ENCODE measurements around the gene MARCHF2.

DNA sequence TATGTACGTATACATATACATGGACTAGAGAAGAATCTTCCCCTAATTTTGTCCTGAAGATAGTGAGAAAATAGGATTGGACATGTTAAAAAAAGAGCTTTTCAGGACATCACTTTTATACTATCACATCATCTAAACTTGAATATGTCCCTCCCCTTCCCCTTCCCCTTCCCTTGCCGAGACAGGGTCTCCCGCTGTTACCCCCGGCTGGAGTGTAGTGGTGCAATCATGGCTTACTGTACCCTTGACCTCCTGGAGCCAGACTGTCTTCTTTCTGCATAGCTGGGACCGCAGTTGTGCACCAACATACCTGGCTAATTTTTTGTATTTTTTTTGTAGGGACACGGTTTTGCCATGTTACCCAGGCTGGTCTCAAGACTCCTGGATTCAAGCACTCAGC is 38.3 kb downstream of the MARCHF2 start:
- TF ChIP-seq EZH2phosphoT487 (conservative IDR thresholded peaks at IDR 0.05; ENCODE audit: low read length) = no peak
- TF ChIP-seq, protein P1, sequence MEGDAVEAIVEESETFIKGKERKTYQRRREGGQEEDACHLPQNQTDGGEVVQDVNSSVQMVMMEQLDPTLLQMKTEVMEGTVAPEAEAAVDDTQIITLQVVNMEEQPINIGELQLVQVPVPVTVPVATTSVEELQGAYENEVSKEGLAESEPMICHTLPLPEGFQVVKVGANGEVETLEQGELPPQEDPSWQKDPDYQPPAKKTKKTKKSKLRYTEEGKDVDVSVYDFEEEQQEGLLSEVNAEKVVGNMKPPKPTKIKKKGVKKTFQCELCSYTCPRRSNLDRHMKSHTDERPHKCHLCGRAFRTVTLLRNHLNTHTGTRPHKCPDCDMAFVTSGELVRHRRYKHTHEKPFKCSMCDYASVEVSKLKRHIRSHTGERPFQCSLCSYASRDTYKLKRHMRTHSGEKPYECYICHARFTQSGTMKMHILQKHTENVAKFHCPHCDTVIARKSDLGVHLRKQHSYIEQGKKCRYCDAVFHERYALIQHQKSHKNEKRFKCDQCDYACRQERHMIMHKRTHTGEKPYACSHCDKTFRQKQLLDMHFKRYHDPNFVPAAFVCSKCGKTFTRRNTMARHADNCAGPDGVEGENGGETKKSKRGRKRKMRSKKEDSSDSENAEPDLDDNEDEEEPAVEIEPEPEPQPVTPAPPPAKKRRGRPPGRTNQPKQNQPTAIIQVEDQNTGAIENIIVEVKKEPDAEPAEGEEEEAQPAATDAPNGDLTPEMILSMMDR (IDR thresholded peaks at IDR 0.05; ENCODE audit: insufficient read depth, low read length, poor library complexity, severe bottlenecking) = no peak
